Epithelial cell of proximal tubule (primary cell): ENCODE measurements around the gene ZNF814. TPM values are rescaled to one million over a fixed set of nuclear protein-coding genes. Genes with fewer than 3 reads are reported as not detected.
A peak's percentile ranks its signal among the peaks of the same experiment; 100 is the strongest.
"Not testable (repeated sequence)": the region's sequence is repeated elsewhere in the genome, so short reads cannot be mapped to it uniquely, and the experiment has no call there.

Source experiments
- DNase-seq: peaks from one replicate; pipeline ENCODE4 v3.0.0-alpha.2; 2011; ENCODE audit warnings: low read depth
- H3K4me3 ChIP-seq: 2 replicates; pipeline ENCODE4 v1.5.1; 2011; ENCODE audit warnings: low read depth, mild to moderate bottlenecking, low read length
- total RNA-seq: library from RNA; depleted of rRNA; stranded (reverse); fragments of >200 nt; gene quantifications from 2 replicates; pipeline ENCODE4 v1.2.3, GENCODE V29; 2015
- TF ChIP-seq, protein P1 (sequence below): conservative IDR thresholded peaks from 2 replicates; pipeline ENCODE4 v1.5.1; 2012; ENCODE audit warnings: low read depth, mild to moderate bottlenecking, low read length

Gene ZNF814
- total RNA-seq, 1 donor from 2014 or later = 16.9 TPM

DNA sequence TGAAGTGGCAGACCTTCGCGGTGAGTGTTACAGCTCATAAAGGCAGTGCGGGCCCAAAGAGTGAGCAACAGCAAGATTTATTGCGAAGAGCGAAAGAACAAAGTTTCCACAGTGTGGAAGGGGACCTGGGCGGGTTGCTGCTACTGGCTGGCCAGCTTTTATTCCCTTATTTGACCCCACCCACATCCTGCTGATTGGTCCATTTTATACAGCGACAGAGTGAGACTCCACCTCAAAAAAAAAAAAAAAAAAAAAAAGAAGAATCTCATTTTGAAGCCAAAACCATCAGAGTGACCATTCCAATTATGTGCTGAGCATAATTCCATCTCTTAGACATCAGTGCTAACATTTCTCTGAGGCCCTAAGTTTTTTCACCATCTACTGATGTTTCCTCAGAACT lies 72.2 kb downstream of the ZNF814 start:
- no peak overlapping the region for H3K4me3 ChIP-seq
- TF ChIP-seq, protein P1, sequence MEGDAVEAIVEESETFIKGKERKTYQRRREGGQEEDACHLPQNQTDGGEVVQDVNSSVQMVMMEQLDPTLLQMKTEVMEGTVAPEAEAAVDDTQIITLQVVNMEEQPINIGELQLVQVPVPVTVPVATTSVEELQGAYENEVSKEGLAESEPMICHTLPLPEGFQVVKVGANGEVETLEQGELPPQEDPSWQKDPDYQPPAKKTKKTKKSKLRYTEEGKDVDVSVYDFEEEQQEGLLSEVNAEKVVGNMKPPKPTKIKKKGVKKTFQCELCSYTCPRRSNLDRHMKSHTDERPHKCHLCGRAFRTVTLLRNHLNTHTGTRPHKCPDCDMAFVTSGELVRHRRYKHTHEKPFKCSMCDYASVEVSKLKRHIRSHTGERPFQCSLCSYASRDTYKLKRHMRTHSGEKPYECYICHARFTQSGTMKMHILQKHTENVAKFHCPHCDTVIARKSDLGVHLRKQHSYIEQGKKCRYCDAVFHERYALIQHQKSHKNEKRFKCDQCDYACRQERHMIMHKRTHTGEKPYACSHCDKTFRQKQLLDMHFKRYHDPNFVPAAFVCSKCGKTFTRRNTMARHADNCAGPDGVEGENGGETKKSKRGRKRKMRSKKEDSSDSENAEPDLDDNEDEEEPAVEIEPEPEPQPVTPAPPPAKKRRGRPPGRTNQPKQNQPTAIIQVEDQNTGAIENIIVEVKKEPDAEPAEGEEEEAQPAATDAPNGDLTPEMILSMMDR = no peak
- DNase-seq = no peak

GRCh38 chr19:57815247-57816075 lies 73.4 kb downstream of the ZNF814 start:
- no peak for DNase-seq
- TF ChIP-seq, protein P1 = no peak
- H3K4me3 ChIP-seq = peak overlapping the region; percentile 97

DNA sequence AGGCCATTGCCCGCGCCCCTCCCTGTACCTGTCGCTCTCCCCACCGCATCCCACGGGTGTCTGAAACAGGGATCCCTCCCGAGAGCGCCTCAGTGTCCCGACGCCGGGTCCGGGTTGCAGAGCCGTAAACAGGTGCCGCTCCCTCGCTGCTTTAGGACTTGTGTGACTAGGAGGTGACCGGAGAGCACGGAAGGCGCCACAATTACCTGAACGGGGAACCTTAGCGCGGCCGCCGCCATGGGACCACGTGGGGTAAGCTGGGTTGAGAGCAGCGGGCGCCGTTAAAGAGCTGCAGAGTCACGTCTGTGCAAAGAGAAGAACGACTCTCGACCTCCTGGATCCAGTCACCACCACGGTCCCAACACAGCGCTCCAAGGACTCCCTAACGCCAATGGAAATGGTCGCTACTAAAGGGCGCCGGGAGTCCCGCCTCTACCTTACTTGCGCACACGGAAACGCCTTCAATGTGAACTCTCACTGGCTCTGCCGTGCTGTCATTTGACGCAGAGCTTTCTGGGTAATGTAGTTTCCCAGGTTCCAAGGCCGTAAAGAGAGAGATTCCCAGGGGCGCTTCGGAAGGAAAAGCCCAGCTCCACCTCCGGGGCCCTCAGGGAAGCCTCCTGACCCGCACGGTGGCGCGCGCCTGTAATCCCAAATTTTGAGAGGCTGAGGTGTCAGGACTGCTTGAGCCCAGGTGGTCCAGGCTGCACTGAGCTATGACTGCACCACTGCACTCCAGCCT lies 74.2 kb downstream of the ZNF814 start, which contains the start of gene ZNF552:
ZNF552 (minus strand) TSS at position 409 of the 742 bp plus-strand sequence; CDS start at position 239, 170 bp downstream.
- peak within 1 kb of the TSS; percentile 97 for H3K4me3 ChIP-seq
- DNase-seq = peak; percentile 67
- TF ChIP-seq, protein P1 = no peak

GRCh38 chr19:57813919-57814504 lies 74.8 kb downstream of the ZNF814 start:
- TF ChIP-seq, protein P1 = no peak
- no peak for DNase-seq

DNA sequence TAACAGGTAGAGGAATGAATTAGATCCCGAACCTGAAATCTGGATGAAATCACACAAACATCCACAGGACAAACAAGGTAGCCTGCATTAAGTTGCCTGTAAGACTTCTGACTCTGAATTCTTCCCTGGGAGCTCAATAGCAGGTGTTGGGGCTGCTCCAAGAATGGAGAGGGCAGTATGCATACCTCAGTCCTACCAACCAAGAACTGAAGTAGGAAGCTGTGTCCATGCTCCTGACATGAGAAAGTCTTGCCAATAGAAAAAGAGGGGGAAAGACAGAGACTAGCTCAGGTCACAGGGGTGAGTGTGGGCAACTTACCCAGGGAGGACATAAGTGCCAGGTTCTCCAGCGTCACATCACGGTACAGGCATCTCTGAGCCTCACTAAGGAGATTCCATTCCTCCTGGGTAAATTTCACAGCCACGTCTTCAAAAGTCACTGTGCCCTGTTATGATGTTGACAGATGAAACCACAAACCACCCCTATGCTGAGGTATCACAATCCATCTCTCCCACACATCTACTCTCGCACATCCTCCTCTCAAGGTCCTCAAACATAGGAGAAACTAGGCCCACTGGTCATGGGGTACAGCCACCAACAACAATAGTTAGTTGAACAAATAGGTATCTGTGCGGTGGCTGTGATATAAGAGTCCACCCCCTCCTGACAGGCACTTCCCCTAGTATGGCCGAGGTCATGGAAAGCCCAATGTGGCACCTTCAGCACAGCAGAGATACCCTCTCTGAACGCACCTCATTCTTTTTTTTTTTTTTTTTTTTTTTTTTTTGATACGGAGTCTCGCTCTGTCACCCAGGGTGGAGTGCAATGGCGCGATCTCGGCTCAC lies 75.6 kb downstream of the ZNF814 start:
- DNase-seq = not testable (repeated sequence)
- H3K4me3 ChIP-seq = peak overlapping the region; percentile 97

More at GRCh38 chr19:57813919-57814504, 74.8 kb downstream of the ZNF814 start:
- H3K4me3 ChIP-seq = peak overlapping the region; percentile 97

DNA sequence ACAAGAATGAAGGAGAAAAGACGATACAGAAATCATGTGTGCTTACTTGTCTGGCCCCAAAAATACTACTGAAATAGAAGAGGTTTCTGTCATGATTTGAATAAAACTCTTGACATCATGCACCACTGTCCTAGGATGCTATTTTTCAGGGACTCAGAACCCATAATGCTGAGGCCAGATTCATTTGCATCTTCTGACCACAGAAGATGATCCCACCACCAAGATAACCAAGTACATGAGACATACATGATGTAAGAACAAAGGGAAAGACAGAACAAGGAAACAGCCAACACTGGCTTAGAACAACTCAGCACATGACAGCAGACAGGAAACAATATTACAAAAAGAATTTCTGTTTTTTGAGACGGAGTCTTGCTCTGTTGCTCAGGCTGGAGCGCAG lies 76.6 kb downstream of the ZNF814 start:
- TF ChIP-seq, protein P1 = no peak
- DNase-seq = no peak
- no peak overlapping the region for H3K4me3 ChIP-seq

DNA sequence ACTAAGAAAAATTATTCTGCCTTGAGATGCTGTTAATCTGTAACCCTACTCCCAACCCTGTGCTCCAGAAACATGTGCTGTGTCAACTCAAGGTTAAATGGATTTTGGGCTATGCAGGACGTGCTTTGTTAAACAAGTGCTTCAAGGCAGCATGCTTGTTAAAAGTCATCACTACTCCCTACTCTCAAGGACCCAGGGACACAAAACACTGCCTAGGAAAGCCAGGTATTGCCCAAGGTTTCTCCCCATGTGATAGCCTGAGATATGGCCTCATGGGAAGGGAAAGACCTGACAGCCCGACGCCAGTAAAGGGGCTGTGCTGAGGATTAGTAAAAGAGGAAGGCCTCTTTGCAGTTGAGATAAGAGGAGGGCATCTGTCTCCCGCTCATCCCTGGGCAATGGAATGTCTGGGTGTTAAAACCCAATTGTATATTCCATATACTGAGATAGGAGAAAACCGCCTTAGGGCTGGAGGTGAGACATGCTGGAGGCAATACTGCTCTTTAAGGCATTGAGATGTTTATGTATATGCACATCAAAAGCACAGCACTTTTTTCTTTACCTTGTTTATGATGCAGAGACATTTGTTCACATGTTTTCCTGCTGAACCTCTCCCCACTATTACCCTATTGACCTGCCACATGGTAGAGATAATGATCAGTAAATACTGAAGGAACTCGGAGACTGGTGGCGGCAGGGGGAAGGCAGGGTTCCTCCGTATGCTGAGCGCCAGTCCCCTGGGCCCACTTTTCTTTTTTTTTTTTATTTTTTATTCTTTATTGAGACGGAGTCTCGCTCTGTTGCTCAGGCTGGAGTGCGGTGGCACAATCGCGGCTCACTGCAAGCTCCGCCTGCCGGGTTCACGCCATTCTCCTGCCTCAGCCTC lies 78.2 kb downstream of the ZNF814 start:
- DNase-seq, H3K4me3 ChIP-seq: not testable (repeated sequence)
